HG02970 (cell line): Measurements from ENCODE around the gene BET1L.

Source experiments
- ATAC-seq: cut with Tn5 transposase; IDR thresholded peaks from one replicate; pipeline ENCODE4 v1.9.1; 2021; ENCODE audit warnings: mild to moderate bottlenecking, moderate library complexity, moderate number of reproducible peaks; ENCODE audit not compliant: unreplicated experiment, low FRiP score

The BET1L gene

DNA sequence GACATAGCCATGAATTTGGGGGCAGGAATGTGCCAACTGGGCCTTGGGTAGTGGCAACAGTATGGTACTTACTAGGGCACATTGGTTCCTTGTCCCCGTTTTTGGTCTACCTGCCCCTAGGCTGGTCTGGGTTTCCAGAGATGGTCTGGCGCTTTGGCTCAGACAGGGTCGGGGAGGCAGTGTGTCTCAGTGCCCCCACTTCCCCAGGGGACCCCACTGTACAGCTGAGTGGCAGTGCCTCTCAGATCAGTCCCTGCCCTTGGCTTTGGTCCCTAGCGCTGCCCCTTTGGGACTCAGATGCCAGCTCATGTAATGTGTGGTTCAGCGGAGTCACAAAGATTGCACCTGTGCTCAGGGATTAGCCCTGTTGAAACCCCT lies 3.6 kb upstream of the BET1L start:
- no peak for ATAC-seq

DNA sequence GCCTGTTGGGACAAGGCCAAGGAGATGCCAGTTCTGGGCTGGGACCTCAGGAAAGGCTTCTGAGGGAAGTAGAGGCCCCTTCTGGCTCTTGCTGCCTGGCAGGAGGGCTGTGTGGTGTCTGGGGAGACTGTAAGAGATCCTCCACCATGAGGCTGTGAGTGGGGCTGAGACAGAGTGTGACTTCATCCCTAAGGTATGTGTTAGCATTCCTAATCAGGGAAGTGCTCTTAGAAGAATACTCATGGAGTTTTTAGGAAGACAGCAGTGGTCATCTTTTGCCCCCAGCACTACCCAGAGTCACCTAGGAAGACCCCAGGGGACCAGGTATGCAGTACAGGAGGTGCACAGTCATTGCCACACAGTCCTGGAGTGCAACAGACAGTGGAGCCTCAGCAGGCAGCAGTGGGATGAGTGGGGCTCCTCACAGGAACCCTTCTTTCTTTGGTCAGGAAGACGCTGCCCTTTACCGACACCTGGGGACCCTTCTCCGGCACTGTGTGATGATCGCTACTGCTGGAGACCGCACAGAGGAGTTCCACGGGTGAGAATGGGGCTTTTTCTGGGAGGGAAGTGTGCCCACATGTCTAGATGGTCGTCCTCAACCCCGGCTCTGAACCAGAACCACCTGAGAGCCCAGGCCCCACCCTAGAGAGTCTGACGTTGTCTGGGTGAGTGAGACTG lies 3.1 kb upstream of the BET1L start:
- ATAC-seq = no peak

DNA sequence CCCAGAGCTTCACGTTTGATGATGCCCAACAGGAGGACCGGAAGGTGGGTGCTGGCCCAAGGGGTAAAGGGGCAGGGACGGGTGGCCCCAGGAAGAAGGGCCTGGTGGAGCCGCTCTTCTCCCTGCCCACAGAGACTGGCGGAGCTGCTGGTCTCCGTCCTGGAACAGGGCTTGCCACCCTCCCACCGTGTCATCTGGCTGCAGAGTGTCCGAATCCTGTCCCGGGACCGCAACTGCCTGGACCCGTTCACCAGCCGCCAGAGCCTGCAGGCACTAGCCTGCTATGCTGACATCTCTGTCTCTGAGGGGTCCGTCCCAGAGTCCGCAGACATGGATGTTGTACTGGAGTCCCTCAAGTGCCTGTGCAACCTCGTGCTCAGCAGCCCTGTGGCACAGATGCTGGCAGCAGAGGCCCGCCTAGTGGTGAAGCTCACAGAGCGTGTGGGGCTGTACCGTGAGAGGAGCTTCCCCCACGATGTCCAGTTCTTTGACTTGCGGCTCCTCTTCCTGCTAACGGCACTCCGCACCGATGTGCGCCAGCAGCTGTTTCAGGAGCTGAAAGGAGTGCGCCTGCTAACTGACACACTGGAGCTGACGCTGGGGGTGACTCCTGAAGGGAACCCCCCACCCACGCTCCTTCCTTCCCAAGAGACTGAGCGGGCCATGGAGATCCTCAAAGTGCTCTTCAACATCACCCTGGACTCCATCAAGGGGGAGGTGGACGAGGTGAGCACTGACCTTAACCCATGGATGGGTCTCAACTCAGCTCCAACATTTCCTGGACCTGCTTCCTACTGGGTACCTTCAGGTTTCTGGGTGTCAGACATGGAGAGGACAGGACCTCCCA lies 2.3 kb upstream of the BET1L start:
- no peak for ATAC-seq

GRCh38 chr11:208917-209260 lies 1.7 kb upstream of the BET1L start:
- ATAC-seq = no peak

DNA sequence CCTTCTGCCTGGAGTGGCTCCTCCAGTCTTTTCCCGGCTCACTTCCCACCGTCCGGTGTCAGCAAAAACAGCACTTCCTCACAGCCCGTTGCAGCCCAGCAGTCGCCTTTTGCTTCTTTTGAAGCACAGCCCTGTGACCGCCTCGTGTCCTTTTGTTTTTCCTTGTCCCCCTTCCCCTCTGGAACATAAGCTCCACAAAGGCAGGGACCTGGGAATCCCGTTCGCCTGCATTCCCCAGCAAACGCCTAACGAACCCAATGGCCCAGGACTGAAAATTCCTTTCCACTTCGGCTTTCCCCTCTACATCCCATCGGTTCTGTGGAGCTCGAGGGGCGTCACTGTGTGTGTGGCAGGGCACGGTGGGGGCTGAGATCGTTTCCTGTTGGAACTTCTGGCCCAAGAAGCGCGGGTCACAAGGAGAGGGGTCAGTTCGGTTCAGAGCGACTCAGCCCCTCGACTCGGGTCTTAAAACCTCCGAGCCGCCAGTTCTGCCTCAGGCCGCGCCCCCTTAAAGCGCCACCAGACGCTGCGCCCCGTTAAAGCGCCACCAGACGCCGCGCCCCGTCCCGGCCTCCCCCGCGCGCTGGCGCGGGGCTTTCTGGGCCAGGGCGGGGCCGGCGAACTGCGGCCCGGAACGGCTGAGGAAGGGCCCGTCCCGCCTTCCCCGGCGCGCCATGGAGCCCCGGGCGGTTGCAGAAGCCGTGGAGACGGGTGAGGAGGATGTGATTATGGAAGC lies 1.1 kb upstream of the BET1L start:
- peak; percentile 38 for ATAC-seq

GRCh38 chr11:207863-208180 lies 623 bp upstream of the BET1L start:
- no peak for ATAC-seq

- ATAC-seq = no peak
These were observed 532 bp downstream of the BET1L start for GRCh38 chr11:206526-207207.

GRCh38 chr11:206002-206384 lies 1.2 kb downstream of the BET1L start:
- ATAC-seq = no peak

GRCh38 chr11:205221-206001 lies 1.8 kb downstream of the BET1L start:
- ATAC-seq = no peak

GRCh38 chr11:204587-205109 lies 2.6 kb downstream of the BET1L start:
- no peak for ATAC-seq

- ATAC-seq = no peak
These were observed 3.1 kb downstream of the BET1L start for GRCh38 chr11:203945-204586.

GRCh38 chr11:203056-203944 lies 3.9 kb downstream of the BET1L start:
- ATAC-seq = no peak

DNA sequence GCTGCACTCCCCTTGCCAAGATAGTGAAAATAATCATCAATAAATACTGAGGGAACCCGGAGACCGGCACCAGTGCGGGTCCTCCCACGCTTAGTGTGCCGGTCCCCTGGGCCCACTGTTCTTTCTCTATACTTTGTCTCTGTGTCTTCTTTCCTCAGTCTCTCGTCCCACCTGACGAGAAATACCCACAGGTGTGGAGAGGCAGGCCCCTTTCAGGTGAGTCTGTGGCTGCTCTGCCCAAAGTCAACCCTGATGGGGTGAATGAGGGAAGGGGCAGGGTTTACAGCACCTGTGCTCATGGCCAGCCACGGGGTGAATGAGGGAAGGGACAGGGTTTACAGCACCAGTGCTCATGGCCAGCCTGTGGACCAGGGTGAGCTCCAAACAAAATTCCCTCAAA lies 4.7 kb downstream of the BET1L start:
- no peak for ATAC-seq

DNA sequence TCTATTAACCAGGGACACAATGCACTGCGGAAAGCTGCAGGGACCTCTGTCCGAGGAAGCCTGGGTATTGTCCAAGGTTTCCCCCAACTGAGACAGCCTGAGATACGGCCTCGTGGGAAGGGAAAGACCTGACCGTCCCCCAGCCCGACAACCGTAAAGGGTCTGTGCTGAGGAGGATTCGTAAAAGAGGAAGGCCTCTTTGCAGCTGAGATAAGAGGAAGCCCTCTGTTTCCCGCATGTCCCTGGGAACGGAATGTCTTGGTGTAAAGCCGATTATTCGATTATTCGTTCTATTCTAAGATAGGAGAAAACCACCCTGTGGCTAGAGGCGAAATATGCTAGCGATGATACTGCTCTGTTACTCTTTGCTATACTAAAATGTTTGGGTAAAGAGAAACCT lies 5.2 kb downstream of the BET1L start:
- ATAC-seq = no peak

- no peak for ATAC-seq
These were observed 6.8 kb downstream of the BET1L start for GRCh38 chr11:200224-201003.

DNA sequence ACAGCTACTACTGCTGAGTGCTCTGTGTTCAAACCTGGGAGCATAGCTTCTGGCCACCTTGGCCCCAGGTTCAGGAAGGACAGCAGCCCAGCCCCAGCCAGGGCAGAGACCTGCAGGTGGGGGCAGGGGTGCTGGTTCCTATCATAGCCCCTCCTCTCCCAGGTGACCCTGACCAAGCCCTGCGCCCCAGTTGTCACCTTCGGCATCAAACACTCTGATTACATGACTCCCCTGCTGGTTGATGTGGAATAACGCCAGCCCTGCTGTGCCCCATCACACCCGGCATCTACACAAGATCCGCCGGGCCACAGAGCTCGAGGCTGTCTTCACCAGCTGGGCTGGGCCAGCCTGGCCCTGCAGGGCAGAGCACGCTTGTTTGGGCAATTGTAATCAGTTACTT lies 7.4 kb downstream of the BET1L start:
- ATAC-seq = no peak

DNA sequence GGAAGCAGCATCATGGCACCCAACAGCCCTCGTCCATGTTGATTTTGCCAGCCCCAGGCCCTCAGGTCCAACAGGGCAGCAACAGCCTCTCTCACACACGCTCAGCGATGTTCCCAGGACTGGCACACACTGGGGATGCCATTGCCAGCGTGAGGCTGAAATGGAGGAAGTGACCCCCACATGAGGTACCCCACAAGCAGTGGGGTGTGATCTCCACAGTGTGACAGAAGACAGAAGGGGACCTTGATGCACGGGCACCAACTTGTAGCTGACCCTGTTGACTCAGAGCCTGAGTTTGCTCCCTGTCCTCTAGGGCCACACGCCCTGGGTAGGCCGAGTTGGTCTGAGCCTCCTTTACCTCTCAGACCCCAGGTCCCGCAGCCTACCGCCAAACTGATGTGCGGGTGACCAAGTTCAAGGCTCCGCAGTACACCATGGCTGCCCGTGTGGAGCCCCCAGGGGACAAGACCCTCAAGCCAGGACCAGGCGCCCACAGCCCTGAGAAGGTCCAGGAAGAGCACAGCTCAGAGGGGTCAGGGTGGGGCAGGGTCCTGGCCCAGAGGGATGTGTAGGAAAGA lies 8.1 kb downstream of the BET1L start:
- no peak for ATAC-seq
